Stromal cell of bone marrow (primary cell): Measurements from ENCODE around the gene ACE2.

Experiments used
- DNase-seq: peaks from one replicate; pipeline ENCODE4 v3.0.0-alpha.2; 2012; ENCODE audit warnings: low read depth

The ACE2 gene

DNA sequence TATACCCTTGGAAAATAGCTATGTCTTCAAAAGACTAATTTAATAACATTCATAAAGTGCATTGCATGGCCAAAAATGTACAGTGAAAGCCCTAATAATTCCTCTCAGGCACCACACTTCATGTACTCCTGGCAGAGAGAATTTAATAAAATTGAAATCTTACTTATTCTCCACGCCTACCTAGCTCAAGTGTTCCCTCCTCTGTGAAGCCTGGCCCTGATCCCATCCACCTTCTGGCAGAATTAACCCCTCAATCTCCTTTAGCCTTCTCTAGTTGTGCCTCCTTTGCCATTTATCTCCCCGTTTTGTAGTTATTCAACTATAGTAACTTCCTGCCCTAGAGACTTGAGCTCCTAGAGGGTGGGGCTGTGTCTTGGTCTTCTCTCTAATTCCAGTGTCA, 26.7 kb downstream of the ACE2 start:
- DNase-seq = no peak

- no peak for DNase-seq
Measured at GRCh38 chrX:15570145-15570544, 30.6 kb downstream of the ACE2 start.

DNA sequence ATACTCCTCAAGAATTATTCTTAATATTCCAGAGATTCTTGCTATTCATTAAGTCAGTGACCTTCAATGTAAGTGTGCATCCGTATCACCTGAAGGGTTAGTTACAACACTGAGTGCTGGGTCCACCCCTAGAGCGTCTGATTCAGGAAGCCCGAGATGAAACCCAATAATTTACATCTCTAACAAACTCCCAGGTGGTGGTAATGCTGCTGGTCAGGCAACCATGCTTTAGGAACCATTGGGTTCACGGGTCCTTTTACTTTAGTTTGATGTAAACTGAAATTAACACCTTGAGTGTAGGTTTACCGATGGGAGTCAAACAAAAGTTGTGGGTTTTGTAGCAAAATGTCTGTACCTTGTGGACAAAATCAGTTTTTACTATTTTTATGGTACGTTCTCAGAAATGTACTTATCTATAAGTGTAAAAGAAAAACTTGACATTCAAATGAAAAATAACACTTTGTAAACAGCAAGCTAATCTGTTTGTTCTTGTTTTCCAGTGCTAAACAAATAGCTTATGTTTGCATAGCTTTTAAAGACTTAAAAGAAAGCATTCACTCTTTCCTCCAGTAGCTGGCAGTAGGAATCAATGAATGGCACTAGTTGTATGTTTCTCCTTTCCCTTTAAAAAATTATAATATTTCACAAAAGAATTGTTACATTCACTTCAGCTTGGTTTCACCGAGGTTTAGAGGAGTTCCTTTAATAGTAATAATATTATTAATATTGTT, 32.7 kb downstream of the ACE2 start:
- DNase-seq = peak; percentile 2

DNA sequence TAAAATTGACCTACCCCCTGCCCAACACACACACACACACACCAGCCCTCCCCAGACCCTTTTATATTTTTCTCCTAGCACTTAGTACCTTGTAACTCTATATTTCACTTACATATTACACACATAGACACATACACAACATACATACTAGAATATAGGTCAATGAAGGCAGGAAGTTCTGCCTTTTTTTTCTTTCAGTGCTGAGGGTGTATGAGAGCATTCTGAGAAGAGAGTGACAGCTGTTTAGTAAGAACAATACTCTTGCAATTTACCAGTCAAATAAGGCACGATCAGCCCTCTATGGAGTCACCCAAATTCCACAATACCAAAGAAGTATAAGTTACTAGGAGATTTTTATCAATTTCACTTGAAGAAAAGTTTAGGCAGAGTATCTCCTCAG, 33.5 kb downstream of the ACE2 start:
- no peak for DNase-seq

DNA sequence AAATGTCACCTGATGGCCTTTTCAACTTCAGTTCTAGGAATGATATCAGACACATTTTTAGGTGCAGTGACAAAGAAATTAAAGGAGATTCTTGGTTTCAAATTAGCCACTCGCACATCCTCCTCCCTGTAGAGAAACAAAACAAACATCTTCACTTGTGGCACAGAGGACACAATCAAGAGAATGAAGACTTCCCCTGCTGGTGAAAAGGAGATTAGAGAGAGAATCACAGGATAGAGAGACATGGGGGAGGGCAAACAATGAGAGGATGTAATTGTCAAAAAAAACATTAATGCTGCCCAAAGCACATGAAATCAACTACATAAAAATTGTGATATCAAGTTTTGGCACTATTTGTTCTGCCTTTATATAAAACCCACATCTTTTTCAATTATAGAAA, 34.5 kb downstream of the ACE2 start:
- no peak for DNase-seq

- DNase-seq = peak; percentile 47
Measured at GRCh38 chrX:15564981-15565579, 35.7 kb downstream of the ACE2 start.

GRCh38 chrX:15563056-15563455, 37.7 kb downstream of the ACE2 start:
- DNase-seq = no peak

GRCh38 chrX:15560924-15561323, 39.8 kb downstream of the ACE2 start:
- no peak for DNase-seq

DNA sequence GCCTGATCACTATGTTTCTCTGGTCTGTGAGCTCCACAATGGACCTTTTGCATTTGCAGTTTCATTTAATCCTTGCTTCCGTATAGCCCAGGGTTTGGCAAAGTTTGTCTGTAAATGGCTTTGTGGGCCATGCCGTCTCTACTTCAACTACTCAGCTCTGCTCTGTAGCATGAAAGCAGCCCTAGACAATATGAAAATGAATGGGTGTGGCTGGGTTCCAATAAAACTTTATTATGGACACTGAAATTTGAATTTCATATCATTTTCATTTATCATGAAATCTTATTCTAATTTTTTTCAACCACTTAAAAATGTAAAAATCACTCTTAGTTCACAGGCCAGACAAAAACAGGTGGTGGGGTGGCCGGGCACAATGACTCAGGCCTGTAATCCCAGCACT, 41.5 kb downstream of the ACE2 start:
- DNase-seq = no peak

- DNase-seq = no peak
Measured at GRCh38 chrX:15549189-15550012, 51.4 kb downstream of the ACE2 start.

GRCh38 chrX:15547356-15547755, 53.4 kb downstream of the ACE2 start:
- no peak for DNase-seq

DNA sequence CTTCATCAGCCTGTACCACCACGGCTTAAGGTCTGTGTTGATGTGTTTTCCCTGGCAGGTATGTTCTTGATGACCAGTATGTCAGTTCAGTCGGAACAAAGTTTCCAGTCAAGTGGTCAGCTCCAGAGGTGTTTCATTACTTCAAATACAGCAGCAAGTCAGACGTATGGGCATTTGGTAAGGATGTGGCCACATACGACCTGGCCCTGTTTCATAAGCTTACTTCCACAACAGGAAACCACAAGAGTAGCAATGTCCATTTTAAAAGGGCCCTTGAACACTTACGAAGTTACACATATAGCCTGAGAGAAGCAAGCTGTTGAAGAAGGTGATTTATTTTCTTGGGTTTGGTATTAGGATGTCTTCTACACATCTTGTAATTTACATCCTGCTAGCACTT, 54.0 kb downstream of the ACE2 start:
- DNase-seq = no peak

- no peak for DNase-seq
Measured at GRCh38 chrX:15530318-15530717, 70.4 kb downstream of the ACE2 start.

DNA sequence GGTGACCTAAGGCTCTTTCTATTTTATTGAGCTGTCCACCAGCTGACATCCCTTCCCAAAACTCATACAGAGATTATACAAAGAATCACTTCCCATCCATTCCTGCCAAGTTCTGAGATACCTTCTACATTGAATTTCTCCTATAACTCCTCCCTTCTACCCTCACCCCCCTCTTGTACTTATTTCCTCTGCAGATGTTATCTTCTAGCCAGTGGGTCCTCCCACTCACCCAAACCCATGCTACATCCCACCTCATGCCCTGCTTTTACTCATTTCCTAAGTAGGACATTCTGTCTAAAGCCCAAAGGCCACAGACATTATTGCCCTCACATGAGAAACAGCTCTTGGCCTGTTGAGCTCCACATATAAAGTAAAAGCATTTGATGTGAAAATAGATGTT, 71.6 kb downstream of the ACE2 start:
- DNase-seq = no peak

DNA sequence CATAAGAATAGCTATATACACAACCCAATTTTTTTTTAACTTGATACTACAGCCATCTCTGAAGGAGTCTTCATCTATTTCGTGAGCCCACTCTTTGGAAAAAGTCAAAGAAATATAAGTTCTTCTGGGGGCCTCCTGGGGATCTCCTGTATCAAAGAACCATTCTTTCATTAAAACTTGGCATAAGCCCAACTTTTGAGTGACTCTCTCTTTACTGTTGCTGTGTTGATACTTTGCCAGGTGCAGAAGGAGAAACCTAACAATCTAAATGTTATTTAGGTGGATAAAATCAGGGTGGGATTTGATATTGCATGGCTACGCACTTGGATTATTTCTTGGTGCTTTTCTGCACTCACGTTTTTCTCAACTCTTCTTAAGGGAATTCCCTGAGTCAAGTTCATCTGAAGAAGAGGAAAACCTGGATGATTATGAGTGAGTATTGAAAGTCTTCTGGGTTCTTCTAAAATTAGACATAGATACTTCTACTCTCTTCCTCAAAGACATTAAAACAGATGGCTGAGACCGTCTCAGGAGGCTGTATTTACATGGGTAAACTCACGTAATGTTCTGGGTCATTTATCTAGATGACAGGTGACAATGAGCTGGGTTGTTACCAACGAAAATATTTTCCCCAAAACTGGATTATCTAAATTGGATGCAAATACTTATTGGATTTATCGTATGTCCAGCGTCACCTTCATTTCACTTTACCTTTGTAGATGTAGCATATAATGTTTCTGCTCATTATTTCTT, 74.9 kb downstream of the ACE2 start:
- DNase-seq = no peak

GRCh38 chrX:15524417-15524816, 76.3 kb downstream of the ACE2 start:
- DNase-seq = no peak

- DNase-seq = no peak
Measured at GRCh38 chrX:15523088-15523487, 77.7 kb downstream of the ACE2 start.

DNA sequence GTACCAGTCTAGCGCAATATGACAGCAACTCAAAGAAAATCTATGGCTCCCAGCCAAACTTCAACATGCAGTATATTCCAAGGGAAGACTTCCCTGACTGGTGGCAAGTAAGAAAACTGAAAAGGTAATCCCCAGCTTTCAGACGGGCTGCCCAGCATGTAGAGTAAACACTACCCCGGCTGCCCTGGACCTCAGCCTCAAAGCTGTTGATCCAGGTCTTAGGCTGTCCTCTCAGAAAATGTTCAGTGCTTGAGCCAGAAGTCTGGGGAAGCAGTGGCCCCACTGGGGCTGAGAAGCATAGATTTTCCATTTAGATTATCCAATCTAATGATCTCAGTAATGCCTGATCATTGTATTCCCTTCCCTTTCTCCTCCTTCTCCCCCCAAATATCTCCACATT, 78.3 kb downstream of the ACE2 start:
- no peak for DNase-seq

- no peak for DNase-seq
Measured at GRCh38 chrX:15515931-15516330, 84.8 kb downstream of the ACE2 start.

GRCh38 chrX:15514279-15514678, 86.5 kb downstream of the ACE2 start:
- no peak for DNase-seq

GRCh38 chrX:15512401-15512965, 88.3 kb downstream of the ACE2 start:
- no peak for DNase-seq

DNA sequence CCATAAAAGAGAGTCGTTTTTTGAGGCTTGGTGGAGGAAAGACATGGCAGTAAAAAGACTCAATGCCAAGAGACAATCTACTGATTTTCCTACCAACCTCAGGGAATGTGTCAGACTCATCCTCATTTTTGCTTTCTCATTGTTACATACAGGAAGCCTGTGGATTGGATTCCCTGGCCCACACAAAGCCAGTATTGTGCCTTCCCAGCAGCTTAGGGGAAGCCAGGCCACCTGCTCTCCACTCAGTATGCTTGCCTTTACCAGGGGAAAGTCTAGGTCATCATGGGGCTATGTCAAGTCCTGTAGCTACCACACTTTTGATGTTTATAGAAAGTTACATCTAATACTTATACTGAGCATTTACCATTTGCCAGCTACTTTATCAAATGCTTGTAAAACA, 89.2 kb downstream of the ACE2 start:
- DNase-seq = no peak
